Measurements from ENCODE around the gene TWIST2. TPM values are rescaled to one million over a fixed set of nuclear protein-coding genes. Genes with fewer than 3 reads are reported as not detected.

The TWIST2 gene
- total RNA-seq, 4 donors from 2014 or later = 90.8 to 141 (median 116) TPM

DNA sequence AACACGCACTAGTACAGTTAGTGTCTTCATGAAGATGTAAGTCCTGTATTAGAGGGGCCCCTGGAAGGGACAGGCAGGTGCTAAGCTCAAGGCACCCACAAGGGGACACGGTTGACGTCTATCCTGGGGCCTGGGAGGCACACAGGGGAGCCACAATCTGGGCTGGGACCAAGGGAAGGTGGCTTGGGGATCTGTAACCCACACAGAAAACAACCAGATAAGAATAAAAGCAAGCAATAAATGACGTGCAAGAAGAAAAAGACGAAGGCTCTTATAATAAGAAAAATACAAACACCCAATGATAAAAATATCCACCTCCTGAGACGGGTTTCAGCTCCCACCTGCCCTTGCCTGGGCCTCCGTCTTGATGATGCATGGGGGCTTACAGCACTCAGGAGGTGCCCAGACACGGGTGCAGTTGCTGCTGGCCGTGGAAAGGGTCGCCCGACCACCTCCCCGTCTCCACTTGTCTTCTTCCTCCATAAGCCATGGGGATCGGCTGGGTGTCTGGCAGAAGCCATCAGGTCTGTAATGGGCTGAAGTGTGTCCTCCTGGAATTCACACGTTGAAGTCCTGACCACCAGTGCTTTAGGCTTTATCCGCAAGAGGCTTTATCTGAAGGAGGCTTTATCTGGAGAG lies 73.9 kb downstream of the TWIST2 start:
- DNase-seq (ENCODE audit: low spot score) = no peak
- TF ChIP-seq, protein P1, sequence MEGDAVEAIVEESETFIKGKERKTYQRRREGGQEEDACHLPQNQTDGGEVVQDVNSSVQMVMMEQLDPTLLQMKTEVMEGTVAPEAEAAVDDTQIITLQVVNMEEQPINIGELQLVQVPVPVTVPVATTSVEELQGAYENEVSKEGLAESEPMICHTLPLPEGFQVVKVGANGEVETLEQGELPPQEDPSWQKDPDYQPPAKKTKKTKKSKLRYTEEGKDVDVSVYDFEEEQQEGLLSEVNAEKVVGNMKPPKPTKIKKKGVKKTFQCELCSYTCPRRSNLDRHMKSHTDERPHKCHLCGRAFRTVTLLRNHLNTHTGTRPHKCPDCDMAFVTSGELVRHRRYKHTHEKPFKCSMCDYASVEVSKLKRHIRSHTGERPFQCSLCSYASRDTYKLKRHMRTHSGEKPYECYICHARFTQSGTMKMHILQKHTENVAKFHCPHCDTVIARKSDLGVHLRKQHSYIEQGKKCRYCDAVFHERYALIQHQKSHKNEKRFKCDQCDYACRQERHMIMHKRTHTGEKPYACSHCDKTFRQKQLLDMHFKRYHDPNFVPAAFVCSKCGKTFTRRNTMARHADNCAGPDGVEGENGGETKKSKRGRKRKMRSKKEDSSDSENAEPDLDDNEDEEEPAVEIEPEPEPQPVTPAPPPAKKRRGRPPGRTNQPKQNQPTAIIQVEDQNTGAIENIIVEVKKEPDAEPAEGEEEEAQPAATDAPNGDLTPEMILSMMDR (IDR thresholded peaks at IDR 0.05) = no peak
- no peak for ATAC-seq (ENCODE audit: low FRiP score)

- DNase-seq (ENCODE audit: low spot score) (no peak), ATAC-seq (ENCODE audit: low FRiP score) (no peak)
- TF ChIP-seq, protein P1 (IDR thresholded peaks at IDR 0.05) = no peak
Measured at GRCh38 chr2:238922435-238922834, 74.5 kb downstream of the TWIST2 start.

DNA sequence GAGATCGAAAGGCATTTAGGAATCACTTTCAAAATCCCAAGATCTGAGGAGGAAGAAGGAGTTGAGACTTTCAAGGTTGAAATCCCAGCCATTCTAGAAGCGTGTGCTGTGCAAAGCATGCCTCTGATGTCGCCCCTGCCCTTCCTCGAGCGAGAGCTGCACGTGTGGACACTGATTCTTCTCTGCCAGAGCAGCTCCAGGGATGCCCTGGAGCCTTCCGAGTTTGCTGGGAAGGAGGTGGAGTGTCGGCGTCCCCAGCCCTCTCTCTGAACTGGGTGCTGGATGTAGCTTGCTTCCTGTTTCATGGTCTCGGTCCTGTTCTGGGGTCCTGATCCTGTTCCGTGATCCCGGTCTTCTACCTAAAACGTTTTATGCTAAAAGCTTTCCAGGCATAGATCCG lies 76.1 kb downstream of the TWIST2 start:
- no peak for DNase-seq (ENCODE audit: low spot score)
- TF ChIP-seq, protein P1 (IDR thresholded peaks at IDR 0.05) = no peak
- ATAC-seq (ENCODE audit: low FRiP score) = no peak

GRCh38 chr2:238924796-238925195 lies 76.9 kb downstream of the TWIST2 start:
- TF ChIP-seq, protein P1 (IDR thresholded peaks at IDR 0.05) = no peak
- ATAC-seq (ENCODE audit: low FRiP score) = no peak
- no peak for DNase-seq (ENCODE audit: low spot score)

DNA sequence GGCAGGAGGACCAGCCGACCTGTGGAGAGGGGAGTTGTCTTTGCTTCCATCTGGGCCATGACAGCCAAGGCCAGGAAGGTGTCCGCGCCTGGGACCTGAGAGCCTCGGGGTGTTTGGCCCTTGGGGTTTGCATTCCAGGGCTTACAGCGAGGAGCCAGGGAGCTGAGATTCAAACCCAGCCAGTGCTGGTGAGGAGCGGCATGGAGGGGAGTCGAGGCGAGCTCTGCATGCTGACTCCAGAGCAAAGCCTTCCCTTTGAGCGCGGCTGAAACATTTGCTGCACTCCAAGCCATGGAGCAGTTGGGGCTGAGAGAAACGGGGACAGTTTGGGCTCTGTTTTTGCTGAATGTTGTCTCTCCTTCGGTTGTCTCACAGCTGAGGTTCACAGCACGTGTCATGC lies 77.4 kb downstream of the TWIST2 start:
- no peak for DNase-seq (ENCODE audit: low spot score)
- TF ChIP-seq, protein P1 (IDR thresholded peaks at IDR 0.05) = no peak
- ATAC-seq (ENCODE audit: low FRiP score) = no peak

GRCh38 chr2:238925816-238926521 lies 78.1 kb downstream of the TWIST2 start:
- ATAC-seq (ENCODE audit: low FRiP score) (no peak), DNase-seq (ENCODE audit: low spot score) (no peak)
- TF ChIP-seq, protein P1 (IDR thresholded peaks at IDR 0.05) = no peak

Measured in omental fat pad (tissue), 4 donors.